Pancreas (tissue), 10 donors: ENCODE results near the gene ALKBH7. TPM values are rescaled to one million over a fixed set of nuclear protein-coding genes. Genes with fewer than 3 reads are reported as not detected.

ENCODE experiments used
- ATAC-seq, 4 donors: fragments of 200-7000 bp; cut with Tn5 transposase; one replicate each; pipeline versions ENCODE4 v1.8.0 to v1.9.1; 2020; ENCODE audit warnings: mild to moderate bottlenecking in 4 of 4, moderate library complexity in 4 of 4
- DNase-seq, 6 donors: peaks; one replicate each; pipeline ENCODE4 v3.0.0-alpha.2; 2020
- FAIRE-seq: peaks from 2 replicates; lab custom pipeline; 2012; peaks lifted over from hg19 to GRCh38; lab: Jason Lieb, UNC
- H3K27ac ChIP-seq, 4 donors: fragments of 200-600 bp; sonication (generic); 1 replicate in 3 of 4; 2 replicates in 1 of 4; pipeline versions ENCODE4 v1.5.0 to v1.8.0; 2020
- H3K27me3 ChIP-seq, 4 donors: fragments of 200-600 bp; one replicate each; pipeline ENCODE4 v1.8.0; 2021
- H3K36me3 ChIP-seq, 3 donors: fragments of 200-600 bp; sonication (generic) in 1 of 3; one replicate each; pipeline versions ENCODE4 v1.5.0 to v1.8.0; 2020 to 2021
- H3K4me1 ChIP-seq, 3 donors: fragments of 200-600 bp; one replicate each; pipeline ENCODE4 v1.8.0; 2021
- H3K4me3 ChIP-seq, 4 donors: fragments of 200-600 bp; sonication (generic) in 2 of 4; one replicate each; pipeline versions ENCODE4 v1.5.0 to v1.8.0; 2020 to 2021
- H3K9me3 ChIP-seq, 4 donors: fragments of 200-600 bp; one replicate each; pipeline ENCODE4 v1.8.0; 2021
- WGBS, 2 donors: extraction: QIAGEN DNeasy Blood & Tissue Kit; methylation state at CpG; one replicate each; pipeline ENCODE4 v1.1.7; 2013; 5-methylcytosine and 5-hydroxymethylcytosine counted together
- intact Hi-C, 3 donors: fragments of 100-400 bp; cut with DNase I; formaldehyde crosslinking; loops; one replicate each; pipeline versions ENCODE4 v1.11.1 to v1.14.2; 2022
- polyA plus RNA-seq, 2 donors: library from polyadenylated mRNA; stranded (reverse); fragments of 200-250 nt; gene quantifications; one replicate each; pipeline ENCODE4 v1.2.3, GENCODE V29; 2013
- total RNA-seq, 6 donors: library from RNA; stranded (reverse); fragmentation: NEBNext Ultra II Directional in 4 of 6; extraction: Animal tissue kit (Norgen Biotek cat#: 25700) in 4 of 6; gene quantifications; one replicate each; pipeline versions ENCODE4 v1.2.1 to v1.2.4, GENCODE V29; 2021 to 2023
- TF ChIP-seq, protein P1 (sequence below), 4 donors: fragments of 200-600 bp; sonication (generic) in 3 of 4; IDR thresholded peaks; one replicate each; pipeline versions ENCODE4 v1.5.0 to v1.8.0; 2021; ENCODE audit warnings: antibody characterized with exemption in 4 of 4
- donor health status: healthy with polysubstance abuse.
- donor health status: DM: no; HTN: no; CAD: no; lungs with moderate emphysema.
- donor health status: DM: no; HTN: no; CAD: no.
- donor health status: control.
- donor health status: control.
- donor health status: Bipolar disorder and iron deficiency.
- donor health status: DM: yes; HTN: yes; CAD: no.
- donor health status: DM: no; HTN: no; CAD: no.
- donor health status: DM: no; HTN: no; CAD: no.
- donor health status: DM: yes; HTN: yes; CAD: no.

The ALKBH7 gene
- total and polyA plus RNA-seq, 8 donors: 29.3 to 69.4 (median 53.4) TPM

DNA sequence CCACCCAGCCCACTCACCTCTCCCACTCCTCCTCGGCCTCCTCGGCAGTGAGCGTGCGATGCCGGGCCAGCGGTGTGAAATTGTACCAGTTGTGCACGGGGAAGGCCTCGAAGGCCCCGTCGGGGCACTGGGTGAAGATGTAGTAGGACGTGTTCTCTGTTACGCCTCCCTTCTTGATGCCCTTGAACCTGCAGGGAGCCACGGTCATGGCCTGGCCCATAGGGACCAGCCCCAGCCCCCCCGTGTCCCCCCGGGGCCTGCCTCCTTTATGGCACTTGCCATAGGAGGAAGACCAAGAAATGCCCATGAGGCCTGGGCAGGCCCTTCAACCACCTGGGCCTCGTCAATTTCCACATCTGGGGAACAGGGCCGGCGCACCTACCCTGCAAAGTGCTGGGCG lies 14.8 kb downstream of the ALKBH7 start:
- intact Hi-C loops: no loop called here
- Histone ChIP-seq H3K9me3 (no peaks in the 10 kb centered on the region), H3K27ac (no peak overlapping the region), H3K4me3 (no peak overlapping the region), H3K36me3 (peaks cover 5 to 52% (median 44%) of the 10 kb centered on the region in 3 donors), H3K27me3 (no peaks in the 10 kb centered on the region), H3K4me1 (peaks cover 0 to 5% (median 0%) of the 10 kb centered on the region in 3 donors)
- WGBS, 2 donors: 94 to 95% methylated on average over 19 of the region's 19 CpGs
- no peak for ATAC-seq
- no peak for DNase-seq
- FAIRE-seq: no peak
- TF ChIP-seq, protein P1, sequence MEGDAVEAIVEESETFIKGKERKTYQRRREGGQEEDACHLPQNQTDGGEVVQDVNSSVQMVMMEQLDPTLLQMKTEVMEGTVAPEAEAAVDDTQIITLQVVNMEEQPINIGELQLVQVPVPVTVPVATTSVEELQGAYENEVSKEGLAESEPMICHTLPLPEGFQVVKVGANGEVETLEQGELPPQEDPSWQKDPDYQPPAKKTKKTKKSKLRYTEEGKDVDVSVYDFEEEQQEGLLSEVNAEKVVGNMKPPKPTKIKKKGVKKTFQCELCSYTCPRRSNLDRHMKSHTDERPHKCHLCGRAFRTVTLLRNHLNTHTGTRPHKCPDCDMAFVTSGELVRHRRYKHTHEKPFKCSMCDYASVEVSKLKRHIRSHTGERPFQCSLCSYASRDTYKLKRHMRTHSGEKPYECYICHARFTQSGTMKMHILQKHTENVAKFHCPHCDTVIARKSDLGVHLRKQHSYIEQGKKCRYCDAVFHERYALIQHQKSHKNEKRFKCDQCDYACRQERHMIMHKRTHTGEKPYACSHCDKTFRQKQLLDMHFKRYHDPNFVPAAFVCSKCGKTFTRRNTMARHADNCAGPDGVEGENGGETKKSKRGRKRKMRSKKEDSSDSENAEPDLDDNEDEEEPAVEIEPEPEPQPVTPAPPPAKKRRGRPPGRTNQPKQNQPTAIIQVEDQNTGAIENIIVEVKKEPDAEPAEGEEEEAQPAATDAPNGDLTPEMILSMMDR (IDR thresholded peaks at IDR 0.05): no peak

- peaks cover 0 to 6% (median 0%) of the 10 kb centered on the region in 3 donors for H3K4me1 ChIP-seq
- H3K4me3 ChIP-seq: peak overlapping the region; percentile 64 to 87 (median 84)
- no peak for ATAC-seq
- FAIRE-seq: no peak
- TF ChIP-seq, protein P1 (IDR thresholded peaks at IDR 0.05): no peak
- H3K27ac ChIP-seq: peak overlapping the region; percentile 84 to 94 (median 90)
- intact Hi-C loops: no loop called here
- no peaks in the 10 kb centered on the region for H3K27me3 ChIP-seq
- H3K36me3 ChIP-seq: peaks cover 0 to 22% (median 15%) of the 10 kb centered on the region in 3 donors
- DNase-seq: no peak
- 6 to 8% methylated on average over 26 to 30 of the region's 30 CpGs for WGBS, 2 donors
- no peaks in the 10 kb centered on the region for H3K9me3 ChIP-seq
Observed at GRCh38 chr19:6392221-6393073, 19.9 kb downstream of the ALKBH7 start.

DNA sequence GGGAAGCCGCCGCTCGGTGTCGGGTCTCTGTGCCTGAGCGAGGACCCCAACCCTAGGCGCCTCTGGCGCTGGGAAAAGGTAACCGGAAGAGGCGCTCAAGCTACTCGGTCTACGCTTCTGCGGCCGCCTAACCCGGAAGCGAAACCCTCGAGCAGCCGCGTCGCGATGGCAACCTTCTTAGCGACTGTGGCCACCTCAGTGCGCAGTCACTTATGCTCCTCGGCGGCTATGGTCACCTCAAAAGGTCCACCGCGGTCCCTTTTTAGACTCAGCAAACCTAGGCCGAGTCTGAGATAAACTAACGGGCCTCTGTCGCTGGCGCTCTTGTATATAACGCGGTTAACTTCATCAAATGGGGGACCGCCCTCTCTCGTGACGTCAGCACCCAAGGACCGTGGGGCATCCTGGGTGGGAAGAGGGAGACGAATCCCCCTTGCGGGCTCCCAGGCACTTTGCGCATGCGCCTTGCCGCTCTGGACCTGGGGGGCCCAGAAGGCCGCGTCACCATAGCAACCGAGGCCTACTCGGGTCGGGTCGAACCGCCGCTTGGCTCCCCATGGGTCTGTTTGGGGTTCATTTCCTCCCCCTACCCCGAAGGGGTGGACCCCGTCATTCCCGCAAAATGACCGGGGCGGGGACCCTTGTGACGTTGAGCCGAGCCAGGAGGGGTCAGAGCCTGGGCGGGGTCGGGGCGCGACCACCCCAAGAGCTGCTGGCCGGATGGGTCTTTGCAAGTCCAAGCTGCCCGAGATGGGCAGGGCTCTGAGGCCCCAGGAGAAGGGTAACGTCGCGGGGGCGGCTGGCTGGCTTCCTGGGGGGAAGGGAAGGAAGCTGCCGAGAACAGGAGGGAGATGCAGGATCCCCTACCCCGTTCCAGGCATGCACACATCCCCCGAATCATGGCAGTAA lies 20.7 kb downstream of the ALKBH7 start, which contains the start of gene GTF2F1:
Gene GTF2F1 (minus strand): TSS at position 91 of the 909 bp plus-strand sequence. CDS start 169 bp downstream, outside the sequence.
- intact Hi-C loops: no loop called here
- TF ChIP-seq, protein P1 (IDR thresholded peaks at IDR 0.05): no peak
- WGBS, 2 donors: 0% methylated on average over 63 to 69 of the region's 69 CpGs
- FAIRE-seq (no peak), DNase-seq (peak; percentile 87 to 96 (median 91)), ATAC-seq (peak; percentile 90 to 95 (median 92))
- H3K36me3 ChIP-seq: peaks cover 0 to 13% (median 10%) of the 10 kb centered on the region in 3 donors
- peak within 1 kb of the TSS; percentile 84 to 94 (median 90) for H3K27ac ChIP-seq
- peak within 1 kb of the TSS; percentile 64 to 87 (median 84) for H3K4me3 ChIP-seq
- H3K27me3 ChIP-seq: no peaks in the 10 kb centered on the region
- no peaks in the 10 kb centered on the region for H3K9me3 ChIP-seq
- H3K4me1 ChIP-seq: peaks cover 0 to 6% (median 0%) of the 10 kb centered on the region in 3 donors

DNA sequence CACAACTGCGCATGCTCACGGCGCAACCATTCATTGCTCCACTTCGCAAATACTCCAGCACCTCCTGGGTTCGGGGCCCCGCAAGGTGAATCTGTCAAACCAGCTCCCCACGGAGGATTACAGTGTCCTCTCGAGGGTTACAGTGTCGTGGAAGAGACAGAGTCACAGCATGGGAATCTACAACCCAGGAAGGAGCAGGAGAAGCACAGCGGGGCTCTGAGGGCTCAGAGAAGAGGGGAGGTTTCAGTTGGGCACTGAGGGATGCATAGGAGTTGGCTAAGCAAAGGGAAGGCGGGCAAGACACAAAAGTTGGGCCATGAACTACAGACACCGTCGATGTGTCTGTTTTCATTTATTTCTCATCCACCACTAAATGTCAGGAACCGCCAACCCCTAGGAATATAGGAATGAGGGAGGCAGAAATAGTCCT lies 21.4 kb downstream of the ALKBH7 start:
- intact Hi-C loops: no loop called here
- TF ChIP-seq, protein P1 (IDR thresholded peaks at IDR 0.05): no peak
- no peak for FAIRE-seq
- H3K27me3 ChIP-seq: no peaks in the 10 kb centered on the region
- peak overlapping the region; percentile 64 to 87 (median 84) for H3K4me3 ChIP-seq
- peaks cover 0 to 6% (median 3%) of the 10 kb centered on the region in 3 donors for H3K36me3 ChIP-seq
- WGBS, 2 donors: 28 to 29% methylated on average over 14 of the region's 14 CpGs
- no peaks in the 10 kb centered on the region for H3K9me3 ChIP-seq
- ATAC-seq: no peak
- peaks cover 0 to 6% (median 0%) of the 10 kb centered on the region in 3 donors for H3K4me1 ChIP-seq
- DNase-seq: peak in 1 of 6 donors; percentile 86
- peak overlapping the region; percentile 84 to 94 (median 90) for H3K27ac ChIP-seq
